Activated T-cell treated with anti-CD3 and anti-CD28 coated beads for 1 hour (primary cell): ENCODE data around the gene RNU5D-1.
"Not testable (repeated sequence)": the region's sequence is repeated elsewhere in the genome, so short reads cannot be mapped to it uniquely, and the experiment has no call there.

Experiments
- DNase-seq: peaks from one replicate; pipeline ENCODE4 v3.0.0-alpha.2; 2020; ENCODE audit warnings: low read depth

Gene RNU5D-1

DNA sequence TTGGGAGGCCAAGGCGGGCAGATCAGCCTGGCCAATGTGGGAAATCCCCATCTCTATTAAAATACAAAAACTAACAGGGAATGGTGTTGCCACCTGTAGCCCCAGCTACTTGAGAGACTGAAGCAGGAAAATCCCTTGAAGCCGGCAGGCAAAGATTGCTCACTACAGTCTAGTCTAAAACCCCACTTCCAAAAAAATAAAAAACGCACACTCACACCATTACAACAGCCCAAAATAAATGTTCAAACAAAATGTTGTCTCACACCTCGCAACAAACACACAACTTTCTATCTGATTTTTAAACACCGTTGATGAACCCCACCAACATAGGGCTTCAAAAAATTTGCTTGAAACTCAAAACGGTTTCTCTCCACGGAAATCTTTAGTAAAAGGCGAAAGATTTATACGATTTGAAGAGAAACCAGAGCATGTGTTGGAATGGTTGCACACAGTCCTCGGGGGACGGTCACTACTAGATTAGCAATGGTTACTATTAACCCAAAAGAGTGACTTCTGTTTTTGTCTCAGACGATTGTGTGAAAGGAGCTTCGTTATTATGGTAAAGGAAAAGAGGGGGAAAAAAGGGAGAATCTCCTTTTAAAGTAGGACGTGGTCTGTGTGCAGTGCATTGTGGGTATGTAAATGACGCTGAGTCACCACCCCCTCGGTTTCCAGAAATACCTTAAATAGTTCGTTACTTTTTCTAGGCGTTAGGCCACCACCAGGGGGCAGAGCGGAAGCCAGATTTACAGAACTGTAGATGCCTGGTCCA is at the start of gene RNU5D-1:
Gene RNU5D-1, minus strand, starts transcription at position 430 of the 772 bp plus-strand sequence.
- peak; percentile 94 for DNase-seq

GRCh38 chr1:44780583-44781121 is 49.7 kb upstream of the RNU5D-1 start:
- no peak for DNase-seq

DNA sequence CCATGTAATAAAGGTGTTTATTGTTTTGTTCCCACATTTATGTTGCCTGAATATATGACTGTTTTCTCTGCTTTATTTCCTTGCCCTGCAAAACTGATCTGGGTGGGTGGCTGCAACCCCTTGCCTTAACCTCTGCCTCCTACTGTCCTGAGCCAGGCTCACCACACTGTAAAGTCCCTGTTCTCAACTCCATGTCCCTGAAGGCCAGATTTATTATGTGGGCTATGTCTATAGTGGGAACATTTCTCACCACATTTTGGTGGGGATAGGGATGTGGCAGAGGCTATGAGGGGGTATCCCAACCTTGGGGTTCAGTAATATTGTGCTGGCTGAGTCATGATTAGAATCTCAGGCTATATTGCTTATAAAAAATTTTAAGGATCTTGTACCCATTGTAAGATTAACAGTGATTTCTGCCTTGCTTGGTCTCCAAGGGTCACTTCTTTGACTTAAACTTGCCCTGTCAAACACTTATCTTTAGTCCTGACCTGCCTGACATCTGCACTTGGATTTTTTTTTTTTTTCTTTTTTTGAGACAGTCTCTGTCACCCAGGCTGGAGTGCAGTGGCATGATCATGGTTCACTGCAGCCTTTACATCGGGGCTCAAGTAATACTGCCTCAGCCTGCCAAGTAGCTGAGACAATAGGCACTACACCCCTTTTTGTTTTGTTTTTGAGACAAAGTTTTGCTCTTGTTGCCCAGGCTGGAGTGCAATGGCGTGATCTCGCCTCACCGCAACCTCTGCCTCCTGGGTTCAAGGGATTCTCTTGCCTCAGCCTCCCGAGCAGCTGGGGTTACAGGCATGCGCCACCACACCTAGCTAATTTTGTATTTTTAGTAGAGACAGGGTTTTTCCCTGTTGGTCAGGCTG is 48.0 kb upstream of the RNU5D-1 start:
- DNase-seq, result no peak

GRCh38 chr1:44777969-44778635 is 47.1 kb upstream of the RNU5D-1 start:
- no peak for DNase-seq

DNA sequence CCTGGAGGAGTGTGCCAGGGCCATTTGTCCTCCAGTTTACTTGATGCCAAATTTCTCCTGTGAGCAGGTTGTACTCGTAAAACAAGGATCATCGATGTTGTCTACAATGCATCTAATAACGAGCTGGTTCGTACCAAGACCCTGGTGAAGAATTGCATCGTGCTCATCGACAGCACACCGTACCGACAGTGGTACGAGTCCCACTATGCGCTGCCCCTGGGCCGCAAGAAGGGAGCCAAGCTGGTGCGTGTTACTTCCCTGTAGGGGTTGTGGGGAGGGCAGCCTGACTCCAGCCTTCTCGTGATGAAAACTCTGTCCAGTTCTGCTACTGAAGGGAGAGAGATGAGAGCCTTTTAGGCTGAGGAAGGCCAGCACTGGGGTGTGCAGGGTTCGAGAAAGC is 46.6 kb upstream of the RNU5D-1 start:
- DNase-seq, result no peak

GRCh38 chr1:44776730-44777068 is 45.7 kb upstream of the RNU5D-1 start:
- DNase-seq, result no peak

GRCh38 chr1:44775930-44776729 is 45.2 kb upstream of the RNU5D-1 start:
- DNase-seq, result peak; percentile 30

DNA sequence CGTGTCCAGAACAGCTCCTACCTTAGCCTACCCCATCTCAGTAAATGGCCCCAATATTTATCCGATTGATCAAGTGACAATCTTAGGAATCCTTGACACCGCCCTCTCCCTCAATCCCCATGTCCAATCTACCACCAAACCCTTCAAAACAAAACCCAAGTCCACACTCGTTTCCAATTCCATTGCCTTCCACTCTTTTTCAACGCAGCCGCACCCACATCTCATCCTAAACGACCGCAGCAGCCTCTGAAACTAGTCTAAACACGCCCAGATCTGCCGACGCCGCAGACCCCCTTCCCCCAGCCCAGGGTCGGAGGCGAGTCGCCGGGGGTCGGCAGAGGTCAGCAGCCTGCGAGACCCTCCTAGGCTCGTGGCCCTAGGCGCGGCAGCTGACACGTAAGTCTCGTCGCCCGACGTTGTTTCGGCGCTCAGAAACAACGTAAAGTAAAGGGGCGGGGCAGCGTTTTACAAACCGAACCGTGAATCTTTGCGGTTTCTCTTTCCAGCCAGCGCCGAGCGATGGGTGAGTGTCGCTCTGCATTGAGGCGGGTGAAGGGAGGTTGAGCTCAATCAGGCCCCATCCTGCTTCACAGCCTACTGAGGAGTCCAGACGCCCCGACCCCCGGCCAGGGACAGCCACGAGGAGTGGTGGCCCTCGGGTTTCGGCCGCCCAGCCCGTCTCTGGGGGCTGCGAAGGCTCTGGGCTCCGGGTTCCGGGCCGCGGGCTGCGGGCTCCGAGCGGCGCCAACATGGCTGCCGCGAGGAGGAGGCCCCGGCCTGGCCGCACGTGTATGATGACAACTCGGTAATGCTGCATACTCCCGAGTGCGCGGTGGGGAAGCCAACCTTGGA is 44.3 kb upstream of the RNU5D-1 start, which contains the start of gene RPS8:
Gene RPS8, plus strand, starts transcription at position 463 of the 852 bp plus-strand sequence. Its CDS starts 57 bp downstream, at position 520.
- DNase-seq, result peak; percentile 80

- DNase-seq, result not testable (repeated sequence)
These were observed 35.5 kb upstream of the RNU5D-1 start for GRCh38 chr1:44766421-44766820.

DNA sequence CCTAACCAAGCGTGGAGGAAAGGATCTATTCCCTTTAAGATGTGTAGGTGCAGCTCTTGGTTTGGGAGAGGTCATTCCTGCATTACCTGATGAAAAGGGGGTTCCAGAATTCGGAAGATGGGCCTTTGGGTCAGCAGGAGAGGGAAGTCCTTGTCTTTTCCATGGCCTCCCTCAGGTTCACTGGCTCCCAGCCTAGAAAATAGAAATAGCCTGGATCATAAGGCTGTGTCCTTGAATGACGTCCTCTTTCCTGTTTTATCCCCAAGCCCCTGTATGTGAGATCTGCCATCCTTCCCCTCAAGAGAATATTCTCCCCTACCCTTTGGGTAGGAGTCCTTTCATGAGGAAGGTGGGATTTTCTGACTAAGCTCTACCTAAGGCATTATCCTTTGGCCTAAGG is 29.9 kb upstream of the RNU5D-1 start:
- no peak for DNase-seq

- no peak for DNase-seq
These were observed 28.1 kb upstream of the RNU5D-1 start for GRCh38 chr1:44759077-44759476.

- DNase-seq, result no peak
These were observed 26.4 kb upstream of the RNU5D-1 start for GRCh38 chr1:44757420-44757819.

DNA sequence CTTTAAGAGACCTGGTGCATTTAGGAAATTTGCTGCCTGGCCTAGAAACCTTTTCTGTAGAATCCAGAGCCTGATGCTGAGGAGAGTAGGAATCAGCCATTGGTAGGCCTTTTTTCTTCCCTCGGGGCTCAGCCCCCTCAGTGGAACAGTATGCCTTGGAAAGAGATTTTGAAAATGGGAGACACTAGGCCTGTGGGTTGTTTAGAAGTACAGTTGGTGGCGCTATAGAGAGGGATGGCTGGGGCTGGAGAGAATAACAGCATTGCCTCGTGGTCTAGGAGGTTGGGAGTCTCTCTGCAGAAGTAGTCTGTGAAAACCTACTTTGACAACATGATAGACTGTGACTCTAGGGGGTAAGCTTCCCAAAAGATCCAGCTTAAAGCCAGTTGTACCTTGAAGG is 16.9 kb upstream of the RNU5D-1 start:
- DNase-seq, result no peak

GRCh38 chr1:44743211-44743610 is 12.2 kb upstream of the RNU5D-1 start:
- DNase-seq, result no peak

DNA sequence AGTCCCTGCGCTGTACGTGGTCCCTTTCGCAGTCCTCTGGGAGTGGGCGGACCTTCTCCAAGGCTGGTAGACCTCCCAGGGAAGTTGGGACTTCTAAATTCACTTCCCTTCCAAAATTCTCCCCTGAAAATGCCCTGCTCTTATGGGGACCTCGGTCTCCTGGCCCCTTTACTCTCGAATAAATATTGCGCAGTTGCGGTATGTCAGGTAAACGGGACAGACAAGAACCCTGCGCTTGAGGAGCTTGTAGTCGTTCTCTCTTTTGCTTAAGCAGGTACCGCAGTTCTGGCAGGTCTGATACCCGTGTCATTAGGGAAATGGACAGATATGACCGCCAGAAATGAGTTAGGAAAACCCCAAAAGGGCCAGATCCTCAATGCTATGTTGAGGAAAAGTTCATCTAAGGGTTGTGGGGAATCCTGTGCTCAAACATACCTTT is 9.2 kb upstream of the RNU5D-1 start:
- DNase-seq, result no peak

DNA sequence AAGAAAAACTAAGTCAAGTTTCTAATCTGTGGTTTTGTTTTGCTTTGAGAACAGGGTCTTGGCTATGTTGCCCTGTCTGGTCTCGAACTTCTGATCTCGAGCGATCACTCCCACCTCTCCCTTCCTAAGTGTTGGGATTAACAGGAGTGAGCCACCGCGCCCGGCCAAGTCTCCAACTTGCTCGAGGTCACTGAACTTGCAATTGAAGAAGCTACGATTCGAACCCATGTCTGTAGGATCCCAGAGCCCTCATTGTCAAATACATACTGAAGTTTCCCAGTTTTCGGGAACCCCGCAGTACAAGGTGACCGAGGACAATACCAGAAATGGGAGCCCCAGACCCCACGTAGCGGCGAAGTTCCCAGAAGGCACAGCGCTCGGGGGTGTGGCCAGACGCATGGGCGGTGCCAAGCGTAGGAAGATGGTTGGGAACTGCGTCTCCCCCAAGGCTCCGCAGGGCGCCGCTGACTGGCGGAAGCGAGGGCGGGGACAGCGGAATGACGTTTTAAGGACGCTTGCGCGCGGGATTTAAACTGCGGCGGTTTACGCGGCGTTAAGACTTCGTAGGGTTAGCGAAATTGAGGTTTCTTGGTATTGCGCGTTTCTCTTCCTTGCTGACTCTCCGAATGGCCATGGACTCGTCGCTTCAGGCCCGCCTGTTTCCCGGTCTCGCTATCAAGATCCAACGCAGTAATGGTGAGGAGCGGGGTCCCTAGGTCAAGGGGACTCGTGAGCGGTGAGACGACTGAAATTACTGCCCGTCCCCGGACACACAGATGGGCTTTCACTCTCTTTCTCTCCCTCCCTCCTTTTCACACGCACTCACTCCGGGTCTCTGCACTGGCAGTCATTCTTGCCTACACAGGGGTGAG is 8.6 kb upstream of the RNU5D-1 start, which contains the start of gene KIF2C:
Gene KIF2C, plus strand, starts transcription at position 531 of the 872 bp plus-strand sequence. Its CDS starts 96 bp downstream, at position 627.
- peak; percentile 94 for DNase-seq

DNA sequence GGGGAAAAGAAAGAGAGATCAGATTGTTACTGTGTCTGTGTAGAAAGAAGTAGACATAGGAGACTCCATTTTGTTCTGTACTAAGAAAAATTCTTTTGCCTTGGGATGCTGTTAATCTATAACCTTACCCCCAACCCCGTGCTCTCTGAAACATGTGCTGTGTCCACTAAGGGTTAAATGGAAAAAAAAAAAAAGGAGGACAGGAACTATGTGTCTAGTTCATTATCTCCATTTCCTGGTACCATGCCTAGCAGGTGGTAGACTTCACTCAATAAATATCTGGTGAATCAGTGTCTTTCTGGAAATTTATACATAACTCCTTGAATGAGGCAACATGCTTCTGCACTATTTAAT is 8.0 kb upstream of the RNU5D-1 start:
- DNase-seq, result not testable (repeated sequence)

GRCh38 chr1:44735992-44736391 is 5.0 kb upstream of the RNU5D-1 start:
- no peak for DNase-seq

GRCh38 chr1:44733784-44734183 is 2.8 kb upstream of the RNU5D-1 start:
- no peak for DNase-seq
